ENCODE results near the gene PLEK.
A peak's percentile ranks its signal among the peaks of the same experiment; 100 is the strongest.
"Not testable (repeated sequence)": the region's sequence is repeated elsewhere in the genome, so short reads cannot be mapped to it uniquely, and the experiment has no call there.

The PLEK gene

DNA sequence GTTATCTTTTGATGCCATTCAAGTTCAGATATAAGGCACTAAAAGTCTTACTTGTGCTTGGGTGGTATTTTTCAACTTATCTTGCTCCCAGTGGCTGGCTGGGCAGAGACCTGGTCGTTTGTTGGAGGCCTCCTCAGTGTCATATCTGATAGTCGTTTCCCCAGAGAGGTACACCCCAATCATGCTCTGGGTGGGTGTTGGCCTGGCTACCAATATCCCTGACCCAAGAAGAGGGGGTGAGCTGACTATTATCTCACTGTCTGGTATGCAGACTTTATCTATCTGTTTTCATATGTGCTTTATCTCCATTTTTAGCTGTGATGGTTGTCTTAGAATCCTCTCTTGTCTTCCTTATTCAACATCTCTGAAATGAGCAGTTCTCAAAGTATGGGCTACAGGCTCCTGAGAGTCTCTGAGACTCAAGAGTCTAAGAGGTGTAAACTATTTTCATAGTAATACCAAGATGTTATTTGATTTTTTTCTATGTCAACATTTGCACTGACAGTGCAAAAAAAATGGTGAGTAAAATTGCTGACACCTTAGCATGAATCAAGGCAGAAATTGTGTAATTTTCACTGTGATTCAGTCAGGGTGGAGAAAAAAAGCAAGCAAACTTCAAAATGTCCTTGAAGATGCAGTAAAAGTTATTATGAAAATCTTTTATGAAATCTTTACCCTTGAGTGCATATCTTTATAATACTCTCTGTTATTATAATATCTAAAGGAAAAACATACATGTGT, 12.3 kb upstream of the PLEK start:
- no peak for DNase-seq (ENCODE audit: low read depth in 2 of 2)

DNA sequence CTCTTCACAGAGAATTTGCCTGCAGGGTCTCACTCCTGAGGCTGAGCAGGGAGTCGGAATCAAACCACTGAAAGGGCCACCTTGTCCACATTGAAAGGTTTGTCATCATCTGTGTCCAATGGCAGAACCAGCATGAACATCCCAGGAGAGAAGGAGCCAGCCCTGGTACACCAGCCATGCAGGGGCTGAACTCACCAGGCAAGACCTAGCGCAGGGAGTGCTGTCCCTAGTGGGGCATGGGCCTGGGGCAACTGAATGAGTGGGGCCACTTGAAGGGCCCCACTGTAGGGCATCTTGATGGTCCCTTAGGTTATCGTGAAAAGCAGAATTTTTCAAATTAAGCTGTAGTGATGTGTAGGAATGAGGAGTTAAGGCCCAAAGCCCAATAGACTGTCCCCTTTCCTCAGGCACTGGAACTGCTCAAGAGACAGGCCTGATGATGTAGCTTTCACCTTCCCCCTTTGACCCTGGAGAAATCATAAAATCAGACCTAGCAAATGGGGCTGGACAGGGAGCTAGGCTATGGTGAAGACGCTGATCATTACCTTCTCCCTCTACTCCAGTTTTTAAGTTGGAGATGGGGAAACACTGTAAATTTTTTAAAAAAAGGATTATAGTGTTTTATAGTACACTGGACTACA, 8.4 kb upstream of the PLEK start:
- no peak for DNase-seq (ENCODE audit: low read depth in 2 of 2)

DNA sequence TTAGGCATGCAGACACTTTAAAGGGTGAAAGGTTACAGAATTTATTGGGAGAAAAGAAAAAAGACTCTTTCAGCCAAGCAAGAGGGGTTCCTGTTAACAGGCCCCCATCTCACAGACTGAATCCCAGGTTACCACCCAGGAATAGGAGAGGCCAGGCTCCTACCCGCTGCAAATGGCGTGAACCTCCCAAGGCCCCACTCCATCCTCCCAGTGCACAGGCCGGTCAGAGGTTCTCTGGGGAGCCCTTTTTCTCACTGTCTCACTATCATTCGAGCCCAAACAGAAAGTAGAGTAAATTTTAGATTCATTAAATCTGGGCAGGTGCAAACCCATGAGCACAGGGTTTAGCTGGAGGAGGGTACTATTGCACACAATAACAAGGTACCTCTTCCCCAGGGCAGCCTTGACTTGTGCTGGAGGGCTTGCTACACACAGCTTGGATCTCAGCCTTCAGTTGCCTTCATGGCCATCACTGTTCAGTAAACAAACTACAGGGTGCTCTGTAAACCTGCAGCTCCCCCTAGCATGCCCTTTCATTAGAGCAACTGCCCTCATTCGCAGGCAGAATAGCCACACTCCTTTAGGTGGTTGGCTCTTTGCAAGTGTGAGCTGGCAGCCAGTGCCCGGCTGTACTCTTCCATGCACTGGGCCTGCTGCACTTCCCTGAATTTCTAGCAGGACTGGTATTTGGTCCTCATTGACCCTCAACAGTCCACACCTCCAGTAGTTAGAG, 7.3 kb upstream of the PLEK start:
- no peak for DNase-seq (ENCODE audit: low read depth in 2 of 2)

DNA sequence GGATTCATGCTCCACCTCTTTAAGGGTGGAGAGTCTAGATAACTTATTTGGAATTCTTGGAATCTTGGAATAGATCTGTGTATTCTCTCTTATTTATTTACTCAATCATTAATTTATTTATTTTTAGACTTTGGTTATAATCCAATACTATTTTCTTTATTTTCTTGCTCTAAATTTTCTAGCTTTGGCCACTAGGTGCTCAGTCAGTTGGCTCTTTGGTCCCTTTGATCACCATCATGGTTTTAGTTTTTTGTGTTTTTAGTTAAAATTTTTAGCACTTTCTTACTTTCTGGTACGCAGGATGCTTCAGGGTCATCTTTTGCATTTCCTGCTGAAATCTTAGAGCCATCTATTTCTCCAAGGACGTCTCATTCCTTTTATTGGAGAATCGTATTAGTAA, 5.2 kb upstream of the PLEK start:
- no peak for DNase-seq (ENCODE audit: low read depth in 2 of 2)

DNA sequence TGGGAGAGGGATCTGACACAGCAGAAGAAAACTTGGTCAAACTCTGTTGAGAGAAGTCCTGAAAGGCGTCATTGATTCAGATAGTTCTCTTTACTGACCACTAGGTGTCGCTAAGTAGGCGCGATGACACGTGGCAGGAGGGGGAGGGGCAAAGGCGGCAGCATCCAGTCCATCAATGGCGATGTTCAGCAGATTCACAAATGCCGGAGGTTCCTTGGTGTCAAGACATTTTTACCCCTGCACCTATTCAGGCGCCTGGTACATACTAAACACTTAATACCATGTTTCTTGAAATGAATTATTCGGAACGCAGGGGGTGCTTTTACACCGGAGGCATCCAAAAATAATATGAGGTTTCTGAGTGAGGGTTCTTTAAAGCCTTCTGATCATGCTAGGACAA, 3.0 kb upstream of the PLEK start:
- DNase-seq (ENCODE audit: low read depth in 2 of 2): no peak

DNA sequence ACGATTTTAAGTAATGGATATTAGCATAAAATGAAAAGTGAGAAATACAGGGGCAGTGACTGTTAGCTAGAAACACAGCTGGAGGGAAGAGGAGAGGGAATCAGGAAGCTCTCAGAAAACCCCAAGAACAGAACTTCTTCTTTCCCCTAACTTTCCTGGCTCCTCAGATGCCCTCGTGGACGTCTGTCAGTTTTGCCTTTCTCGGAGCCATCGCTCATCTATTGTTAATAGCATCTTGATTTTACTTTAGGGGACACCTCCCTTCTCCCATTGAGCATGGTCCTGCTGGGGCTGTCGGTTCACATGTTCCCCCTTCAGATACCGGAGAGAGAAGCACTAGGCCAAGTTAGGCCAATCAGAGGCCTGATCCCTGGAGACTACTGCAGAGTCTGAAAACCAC, 2.3 kb upstream of the PLEK start:
- no peak for DNase-seq (ENCODE audit: low read depth in 2 of 2)

DNA sequence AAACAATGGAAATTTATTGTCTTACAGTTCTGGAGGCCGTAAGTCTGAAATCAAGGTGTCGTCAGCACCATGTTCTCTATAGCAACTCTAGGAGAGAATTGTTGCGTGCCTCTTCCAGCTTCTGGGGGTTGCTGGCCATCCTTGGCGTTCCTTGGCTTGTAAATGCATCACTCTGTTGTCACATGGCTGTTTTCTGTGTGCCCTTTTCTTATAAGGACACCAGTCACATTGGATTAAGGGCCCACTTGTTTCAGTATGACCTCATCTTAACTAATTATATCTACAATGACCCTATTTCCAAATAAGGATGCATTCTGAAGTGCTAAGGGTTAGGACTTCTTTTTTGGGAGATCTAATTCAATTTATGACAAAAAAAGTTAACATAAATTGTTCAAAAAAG, 1.4 kb upstream of the PLEK start:
- no peak for DNase-seq (ENCODE audit: low read depth in 2 of 2)

DNA sequence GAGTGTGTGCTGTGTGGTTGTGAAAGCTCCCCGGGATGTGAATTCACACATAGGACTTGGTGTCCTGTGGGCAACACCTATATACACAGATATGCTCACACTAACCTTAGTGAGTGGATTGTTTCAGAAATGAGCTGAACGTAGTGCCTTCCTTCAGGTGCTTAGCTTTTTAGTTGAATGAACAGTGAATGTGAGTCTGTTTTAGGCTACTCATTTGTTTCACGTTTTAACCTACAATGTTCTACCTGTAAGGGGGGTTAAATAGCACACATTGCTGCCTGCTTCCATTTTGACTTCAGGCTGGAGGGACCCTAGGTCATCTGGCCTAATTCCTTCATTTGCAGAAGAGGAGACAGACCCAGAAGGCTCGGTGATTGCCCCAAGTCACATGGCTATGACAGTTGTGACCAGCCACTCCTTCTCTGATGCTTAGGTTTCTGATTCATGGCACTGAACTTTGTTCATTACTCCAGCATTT, 1.0 kb downstream of the PLEK start:
- no peak for DNase-seq (ENCODE audit: low read depth in 2 of 2)

DNA sequence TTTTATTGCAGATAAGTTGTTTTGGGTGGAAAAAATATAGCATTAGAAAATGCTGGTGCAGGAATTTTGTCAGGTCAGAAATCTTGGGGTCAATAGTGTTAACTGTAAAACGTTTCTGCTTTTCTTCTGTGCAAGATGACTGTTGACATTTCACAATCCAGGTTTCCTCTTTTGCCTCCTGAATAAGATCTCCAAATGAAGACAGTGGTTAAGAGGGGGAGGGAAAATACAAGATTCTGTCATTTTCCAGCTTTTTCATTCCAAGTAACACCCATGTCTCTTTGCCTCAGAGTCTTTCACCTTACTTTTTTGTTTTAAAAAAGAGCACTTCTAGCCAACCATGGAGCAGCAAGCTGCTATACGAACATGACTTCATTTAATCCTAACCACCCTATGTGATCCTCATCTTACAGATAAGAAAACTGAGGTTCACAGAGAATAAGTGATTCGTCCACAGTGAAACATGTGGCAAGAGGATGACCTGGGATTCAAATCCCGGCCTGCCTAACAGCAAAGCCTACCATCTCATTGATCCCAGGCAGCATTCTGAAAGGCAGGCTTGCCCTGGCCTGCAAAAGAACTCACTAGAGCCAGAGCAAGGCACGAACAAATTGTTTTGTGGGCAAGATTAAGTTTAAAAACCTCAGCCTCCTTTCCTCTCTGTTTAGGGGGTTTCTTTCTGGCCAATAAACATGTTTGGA, 3.0 kb downstream of the PLEK start:
- no peak for DNase-seq (ENCODE audit: low read depth in 2 of 2)

DNA sequence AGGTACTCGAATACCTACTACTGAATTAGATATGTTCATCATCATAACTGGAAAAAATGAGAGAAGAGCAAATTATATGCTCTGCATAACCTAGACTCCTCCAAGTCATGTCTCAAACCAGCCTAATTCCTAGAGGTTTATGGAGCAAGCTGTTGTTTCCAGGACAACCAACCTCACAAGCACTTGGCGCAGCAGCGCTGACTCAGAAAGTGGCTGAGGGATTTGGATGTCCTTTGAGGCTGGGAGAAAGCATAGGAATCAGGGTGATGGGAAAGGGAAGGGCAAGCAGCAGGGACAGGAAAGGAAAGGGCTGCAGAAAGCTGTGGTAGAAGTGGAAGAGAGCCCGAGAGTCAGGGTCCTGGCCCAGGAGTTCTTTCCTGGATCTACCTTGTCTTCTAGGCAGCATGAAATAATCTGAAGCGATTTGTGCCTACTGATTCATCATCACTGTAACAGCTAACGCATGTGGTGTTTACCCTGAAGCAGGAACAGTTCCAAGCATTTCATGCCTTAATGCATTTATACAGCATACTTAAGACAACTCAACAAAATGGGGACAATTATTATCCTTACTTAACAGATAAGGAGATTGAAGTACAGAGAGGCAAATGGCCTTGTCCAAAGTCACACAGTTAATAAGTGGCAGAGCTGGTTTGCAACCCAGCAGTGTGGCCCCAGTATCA, 3.7 kb downstream of the PLEK start:
- DNase-seq (ENCODE audit: low read depth in 2 of 2): peak; percentile 16 to 17

DNA sequence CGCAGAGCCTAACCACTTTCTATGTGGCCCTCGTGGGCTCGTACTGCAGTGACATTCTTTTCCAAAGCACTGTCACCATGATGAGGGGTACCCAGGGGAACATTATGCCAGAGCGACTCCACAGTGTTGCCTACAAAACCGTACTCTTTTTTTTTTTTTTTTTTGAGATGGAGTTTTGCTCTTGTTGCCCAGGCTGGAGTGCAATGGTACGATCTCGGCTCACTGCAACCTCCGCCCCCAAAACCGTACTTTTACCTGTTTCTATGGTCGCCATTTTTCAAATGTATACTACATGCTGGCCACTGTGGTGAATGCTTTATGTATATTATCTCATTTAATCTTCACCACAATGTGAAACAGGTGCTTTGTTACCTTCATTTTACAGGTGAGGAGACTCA, 4.3 kb downstream of the PLEK start:
- no peak for DNase-seq (ENCODE audit: low read depth in 2 of 2)

DNA sequence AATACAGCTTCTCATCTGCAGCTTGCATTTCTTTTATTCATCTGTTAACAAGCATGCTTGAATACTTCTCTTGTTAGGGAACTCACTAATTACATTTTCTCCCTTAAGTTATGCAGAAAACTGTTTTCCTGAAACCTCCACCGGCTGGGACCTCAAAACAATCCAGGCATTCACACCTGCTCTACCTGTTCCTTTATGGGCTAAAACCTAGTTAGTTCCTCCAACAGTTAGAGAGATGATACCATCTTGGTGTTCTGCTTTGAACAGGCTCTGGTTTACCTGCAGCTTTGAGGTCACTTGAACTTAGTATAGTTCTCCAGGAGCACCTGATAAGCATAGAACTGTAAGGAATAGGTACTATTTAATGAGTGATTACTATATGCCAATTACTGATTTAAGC, 6.1 kb downstream of the PLEK start:
- no peak for DNase-seq (ENCODE audit: low read depth in 2 of 2)

DNA sequence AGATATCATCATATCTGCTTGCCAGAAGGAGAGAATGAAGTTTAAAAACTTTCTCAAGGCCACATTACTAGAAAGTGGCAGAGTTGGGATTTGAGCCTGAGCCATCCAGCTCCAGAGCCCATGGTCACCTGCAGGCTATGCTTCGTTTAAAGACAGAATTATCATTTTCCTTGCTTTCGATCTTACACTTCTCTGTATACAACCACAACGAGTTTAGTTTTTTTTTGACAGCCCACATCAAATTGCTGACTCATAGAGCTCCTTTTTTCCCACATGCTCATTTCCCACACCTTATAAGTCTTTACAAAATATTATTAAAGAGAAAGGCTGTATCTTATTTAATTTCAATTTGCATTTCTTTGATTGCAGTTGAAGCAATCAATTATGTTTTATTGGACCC, 6.5 kb downstream of the PLEK start:
- no peak for DNase-seq (ENCODE audit: low read depth in 2 of 2)

DNA sequence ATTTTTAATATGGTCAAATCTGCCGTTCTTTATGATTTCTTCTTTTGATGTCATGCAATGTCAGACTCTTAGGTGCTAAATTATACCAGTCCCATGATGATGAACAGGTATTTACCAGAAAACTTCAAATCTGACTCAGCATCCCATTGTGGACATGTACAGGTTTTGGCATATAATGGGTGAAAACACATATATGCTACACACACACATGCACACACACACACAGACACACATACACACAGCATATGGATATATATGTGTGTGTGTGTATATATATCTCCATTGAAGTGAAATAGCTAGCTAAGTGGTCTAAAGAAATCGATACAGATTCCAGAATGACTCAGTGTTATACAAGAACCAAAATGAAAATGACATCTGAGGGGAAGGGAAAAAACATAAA, 7.4 kb downstream of the PLEK start:
- DNase-seq (ENCODE audit: low read depth in 2 of 2): no peak

DNA sequence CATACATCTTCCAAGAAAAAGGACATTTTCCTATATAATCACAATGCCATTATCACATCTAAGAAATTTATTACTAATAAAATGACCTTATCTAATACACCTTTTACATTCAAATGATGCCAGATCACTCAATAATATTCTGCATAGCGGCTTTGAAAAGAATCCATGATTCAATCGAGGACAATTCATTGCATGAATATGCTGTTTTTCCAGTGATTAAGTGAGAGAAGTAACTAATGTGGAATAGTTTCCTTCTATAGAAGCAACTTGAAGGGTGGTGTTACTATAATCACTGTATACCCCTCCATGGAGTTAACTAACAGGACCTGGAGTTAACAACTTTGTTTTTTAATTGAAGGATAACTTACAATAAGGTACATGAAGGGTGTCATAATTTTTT, 9.1 kb downstream of the PLEK start:
- DNase-seq (ENCODE audit: low read depth in 2 of 2): no peak

DNA sequence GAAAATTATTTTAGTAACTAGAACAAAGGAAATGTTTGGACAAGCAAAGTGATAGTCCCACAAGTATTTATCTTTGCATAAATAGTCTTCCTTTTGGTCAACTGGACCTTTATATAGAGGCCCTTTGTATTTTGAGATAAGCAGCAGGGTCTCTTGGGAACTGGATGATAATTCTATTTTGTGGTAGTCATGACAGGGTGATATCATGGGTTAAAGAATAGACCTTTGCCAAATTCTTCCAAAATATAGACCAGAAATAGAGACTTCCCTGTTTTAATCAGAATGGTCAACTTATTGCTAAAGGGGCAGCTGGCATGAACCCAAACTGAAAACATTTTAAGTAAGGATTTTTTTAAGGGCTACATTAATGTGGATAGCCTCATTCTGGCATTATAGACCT, 10.5 kb downstream of the PLEK start:
- DNase-seq (ENCODE audit: low read depth in 2 of 2): no peak

DNA sequence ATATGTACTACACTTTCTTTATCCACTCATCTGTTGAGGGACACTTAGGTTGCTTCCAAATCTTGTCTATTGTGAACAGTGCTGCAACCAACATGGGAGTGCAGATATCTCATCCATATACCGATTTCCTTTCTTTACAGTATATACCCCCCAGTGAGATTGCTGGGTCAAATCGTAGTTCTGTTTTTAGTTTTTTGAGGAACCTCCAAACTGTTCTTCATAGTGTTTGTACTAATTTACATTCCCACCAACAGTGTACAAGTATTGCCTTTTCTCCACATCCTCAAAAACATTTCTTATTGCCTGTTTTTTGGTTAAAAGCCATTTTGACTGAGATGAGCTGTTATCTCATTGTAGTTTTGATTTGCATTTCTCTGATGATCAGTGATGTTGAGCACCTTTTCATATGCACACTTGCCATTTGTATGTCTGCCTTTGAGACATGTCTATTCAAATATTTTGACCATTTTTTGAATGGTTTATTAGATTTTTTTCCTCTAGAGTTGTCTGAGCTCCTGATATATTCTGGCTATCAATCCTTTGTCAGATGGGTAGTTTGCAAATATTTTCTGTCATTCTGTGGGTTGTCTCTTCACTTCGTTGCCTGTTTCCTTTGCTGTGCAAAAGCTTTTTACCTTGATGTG, 12.2 kb downstream of the PLEK start:
- DNase-seq (ENCODE audit: low read depth in 2 of 2): no peak

DNA sequence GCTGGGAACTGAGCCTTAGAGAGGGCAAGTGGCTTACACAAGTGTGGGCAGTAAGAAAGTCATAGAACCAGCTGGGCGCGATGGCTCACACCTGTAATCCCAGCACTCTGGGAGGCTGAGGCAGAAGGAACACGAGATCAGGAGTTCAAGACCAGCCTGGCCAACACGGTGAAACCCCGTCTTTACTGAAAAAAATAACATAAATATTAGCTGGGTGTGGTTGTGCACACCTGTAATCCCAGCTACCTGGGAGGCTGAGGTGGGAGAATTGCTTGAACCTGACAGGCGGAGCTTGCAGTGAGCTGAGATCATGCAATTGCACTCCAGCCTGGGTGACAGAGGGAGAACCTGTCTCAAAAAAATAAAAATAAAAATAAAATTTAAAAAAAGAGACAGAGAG, 13.7 kb downstream of the PLEK start:
- DNase-seq (ENCODE audit: low read depth in 2 of 2): not testable (repeated sequence)

DNA sequence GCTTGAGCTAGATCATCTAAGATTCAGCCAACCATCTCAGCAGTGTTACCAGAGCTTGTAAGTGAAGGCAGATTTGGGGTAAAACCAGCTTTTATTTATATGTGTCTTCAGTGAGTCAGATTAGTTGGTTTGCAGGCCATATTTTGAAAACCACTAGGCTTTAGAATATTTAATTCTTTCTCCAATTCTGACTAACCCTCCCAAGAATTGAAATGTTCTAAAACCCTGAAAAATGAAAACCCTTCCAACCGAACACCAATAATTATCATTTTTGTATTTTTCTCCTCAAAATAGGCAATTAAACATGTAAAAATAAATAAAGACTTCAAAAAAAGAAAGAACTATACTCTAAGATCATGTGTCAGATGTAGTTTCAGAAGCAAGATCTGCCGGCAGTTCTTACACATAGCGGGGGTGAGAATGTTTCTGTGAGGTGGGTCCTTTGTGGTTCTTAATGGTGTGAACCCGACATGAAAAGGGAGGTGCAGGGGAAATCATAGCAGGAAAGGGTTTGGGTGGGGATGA, 14.2 kb downstream of the PLEK start:
- no peak for DNase-seq (ENCODE audit: low read depth in 2 of 2)

DNA sequence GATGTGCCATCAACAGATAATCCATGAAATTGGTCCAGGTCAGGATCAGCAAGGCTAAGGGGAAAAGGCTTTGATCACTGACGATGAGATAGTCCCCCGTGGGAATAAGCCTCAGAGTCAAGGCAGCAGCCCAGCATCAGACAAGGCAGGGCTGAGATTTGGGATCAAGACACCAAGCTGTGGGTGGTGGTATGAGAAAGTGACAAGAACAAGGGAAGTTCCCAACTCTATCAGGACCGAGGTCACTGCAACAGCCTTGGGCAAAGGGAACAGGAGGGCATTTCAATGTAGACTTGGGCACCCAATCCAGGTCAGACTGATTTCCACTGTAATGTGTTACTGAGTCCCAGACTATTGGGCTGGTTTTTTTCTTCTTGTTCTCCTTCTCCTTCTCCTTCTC, 18.7 kb downstream of the PLEK start:
- DNase-seq (ENCODE audit: low read depth in 2 of 2): no peak

DNA sequence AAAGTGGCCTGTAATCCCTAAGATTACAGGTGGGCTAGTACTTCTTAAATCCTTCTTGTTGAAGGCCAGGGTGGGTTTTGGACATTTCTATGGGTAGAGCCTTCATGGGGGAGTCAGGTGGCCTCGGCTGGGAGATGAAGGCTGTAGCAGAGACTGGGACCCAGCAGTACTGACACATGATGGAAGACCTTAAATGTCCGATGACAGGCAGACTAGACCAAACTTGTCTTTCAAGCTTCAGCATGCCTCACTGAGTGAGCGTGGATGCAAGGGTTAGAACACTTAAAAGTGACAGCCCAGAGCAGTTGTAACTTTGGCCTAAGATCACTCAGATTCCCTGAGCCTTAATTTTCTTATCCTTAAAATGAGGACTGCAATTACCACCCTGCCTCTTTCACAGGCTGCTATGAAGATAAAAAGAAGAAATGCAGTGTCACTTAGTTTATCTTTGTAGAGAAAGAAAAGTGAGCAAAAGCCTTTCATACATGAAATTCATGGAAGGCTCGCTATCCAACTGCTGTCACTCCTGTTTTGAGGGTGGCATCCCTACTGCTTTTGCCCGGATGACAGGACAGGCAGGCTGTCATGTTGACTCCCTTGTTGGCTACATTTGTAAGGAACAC, 19.5 kb downstream of the PLEK start:
- DNase-seq (ENCODE audit: low read depth in 2 of 2): no peak

Measured in fibroblast of skin of left quadriceps (primary cell).